Uterus (tissue), 2 donors: ENCODE results near the gene B3GNT2.

ENCODE experiments used
- POLR2A ChIP-seq, 2 donors: fragments of 450-650 bp; IDR thresholded peaks; one replicate each; pipeline ENCODE4 v1.6.1; 2016; ENCODE audit warnings: antibody characterized with exemption in 2 of 2, mild to moderate bottlenecking in 1 of 2, moderate library complexity in 1 of 2
- TF ChIP-seq, protein P1 (sequence below), 4 experiments: fragments of 200-600 bp in 2 of 4; fragments of 450-650 bp in 2 of 4; sonication (generic) in 2 of 4; IDR thresholded peaks; one replicate each; pipeline ENCODE4 v1.5.1; 2016 to 2019; ENCODE audit warnings: antibody characterized with exemption in 4 of 4, mild to moderate bottlenecking in 2 of 4, moderate library complexity in 1 of 4

DNA sequence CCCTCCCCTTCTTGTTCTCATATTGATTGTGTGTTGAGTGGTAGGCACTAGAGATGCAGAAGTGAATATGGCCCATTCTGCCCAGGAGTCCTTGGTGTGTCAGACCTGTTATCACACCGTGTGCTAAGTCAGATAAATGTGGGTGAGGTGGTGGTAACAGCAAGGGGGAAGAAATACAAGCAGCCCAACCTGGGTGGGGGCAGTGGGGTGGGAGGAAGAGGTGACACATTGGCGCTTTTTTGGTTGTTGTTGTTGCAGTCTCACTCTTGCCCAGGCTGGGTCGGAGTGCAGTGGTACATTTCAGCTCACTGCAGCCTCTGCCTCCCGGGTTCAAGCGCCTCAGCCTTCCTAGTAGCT lies 12.8 kb downstream of the B3GNT2 start:
- TF ChIP-seq, protein P1, sequence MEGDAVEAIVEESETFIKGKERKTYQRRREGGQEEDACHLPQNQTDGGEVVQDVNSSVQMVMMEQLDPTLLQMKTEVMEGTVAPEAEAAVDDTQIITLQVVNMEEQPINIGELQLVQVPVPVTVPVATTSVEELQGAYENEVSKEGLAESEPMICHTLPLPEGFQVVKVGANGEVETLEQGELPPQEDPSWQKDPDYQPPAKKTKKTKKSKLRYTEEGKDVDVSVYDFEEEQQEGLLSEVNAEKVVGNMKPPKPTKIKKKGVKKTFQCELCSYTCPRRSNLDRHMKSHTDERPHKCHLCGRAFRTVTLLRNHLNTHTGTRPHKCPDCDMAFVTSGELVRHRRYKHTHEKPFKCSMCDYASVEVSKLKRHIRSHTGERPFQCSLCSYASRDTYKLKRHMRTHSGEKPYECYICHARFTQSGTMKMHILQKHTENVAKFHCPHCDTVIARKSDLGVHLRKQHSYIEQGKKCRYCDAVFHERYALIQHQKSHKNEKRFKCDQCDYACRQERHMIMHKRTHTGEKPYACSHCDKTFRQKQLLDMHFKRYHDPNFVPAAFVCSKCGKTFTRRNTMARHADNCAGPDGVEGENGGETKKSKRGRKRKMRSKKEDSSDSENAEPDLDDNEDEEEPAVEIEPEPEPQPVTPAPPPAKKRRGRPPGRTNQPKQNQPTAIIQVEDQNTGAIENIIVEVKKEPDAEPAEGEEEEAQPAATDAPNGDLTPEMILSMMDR (IDR thresholded peaks at IDR 0.05) = no peak
- TF ChIP-seq POLR2A (IDR thresholded peaks at IDR 0.05) = no peak
